Bronchial epithelial cell (primary cell): ENCODE results near the gene PRCD. TPM values are rescaled to one million over a fixed set of nuclear protein-coding genes. Genes with fewer than 3 reads are reported as not detected.

ENCODE experiments used
- DNase-seq: peaks from one replicate; pipeline ENCODE4 v3.0.0-alpha.2; 2010; ENCODE audit warnings: low read depth
- FAIRE-seq: peaks from 2 replicates; lab custom pipeline; 2011; peaks lifted over from hg19 to GRCh38; lab: Jason Lieb, UNC
- H3K27me3 ChIP-seq: 2 replicates; pipeline ENCODE4 v1.5.1; 2011; ENCODE audit warnings: low read length; ENCODE audit not compliant: control insufficient read depth, insufficient read depth
- H3K36me3 ChIP-seq: 2 replicates; pipeline ENCODE4 v1.5.1; 2011; ENCODE audit warnings: low read length; ENCODE audit not compliant: control insufficient read depth, insufficient read depth
- H3K4me3 ChIP-seq: 2 replicates; pipeline ENCODE4 v1.5.1; 2011; ENCODE audit warnings: mild to moderate bottlenecking, low read depth, low read length, control low read depth
- CTCF ChIP-seq: IDR thresholded peaks from 2 replicates; pipeline ENCODE4 v1.5.1; 2011; ENCODE audit warnings: mild to moderate bottlenecking, moderate library complexity, low read length, control low read depth, inconsistent platforms; ENCODE audit not compliant: insufficient read depth, severe bottlenecking
- total RNA-seq: library from RNA; depleted of rRNA; stranded (reverse); fragments of >200 nt; gene quantifications from 2 replicates; pipeline ENCODE4 v1.2.1, GENCODE V29; 2014

Gene PRCD
- total RNA-seq, 1 donor from 2014 or later: not detected

- TF ChIP-seq CTCF: no peak
- no peak for DNase-seq
- Histone ChIP-seq H3K4me3 (peak overlapping the region; percentile 30), H3K27me3 (no peaks in the 10 kb centered on the region), H3K36me3 (no peaks in the 10 kb centered on the region)
- FAIRE-seq: no peak
These were observed 1.4 kb upstream of the PRCD start for GRCh38 chr17:76538281-76538931.

GRCh38 chr17:76538941-76539570 is 788 bp upstream of the PRCD start:
- H3K27me3 ChIP-seq: no peaks in the 10 kb centered on the region
- no peak overlapping the region for H3K4me3 ChIP-seq
- FAIRE-seq: no peak
- no peak for TF ChIP-seq CTCF
- no peak for DNase-seq
- no peaks in the 10 kb centered on the region for H3K36me3 ChIP-seq

- Histone ChIP-seq H3K4me3 (peak overlapping the region; percentile 8), H3K27me3 (no peaks in the 10 kb centered on the region), H3K36me3 (no peaks in the 10 kb centered on the region)
- peak; percentile 23 for TF ChIP-seq CTCF
- FAIRE-seq (peak; percentile 73), DNase-seq (peak; percentile 93)
These were observed 797 bp downstream of the PRCD start for GRCh38 chr17:76540381-76541300.

GRCh38 chr17:76541739-76542454 is 2.1 kb downstream of the PRCD start:
- TF ChIP-seq CTCF: no peak
- Histone ChIP-seq H3K4me3 (no peak overlapping the region), H3K36me3 (peaks cover 1% of the 10 kb centered on the region), H3K27me3 (no peaks in the 10 kb centered on the region)
- DNase-seq (no peak), FAIRE-seq (peak; percentile 84)

GRCh38 chr17:76542566-76542971 is 2.7 kb downstream of the PRCD start:
- Histone ChIP-seq H3K27me3 (no peaks in the 10 kb centered on the region), H3K4me3 (no peak overlapping the region), H3K36me3 (peaks cover 1% of the 10 kb centered on the region)
- TF ChIP-seq CTCF: no peak
- FAIRE-seq: no peak
- DNase-seq: no peak
